Astrocyte (in vitro differentiated cells and primary cell): ENCODE results near the gene NUP50. TPM values are rescaled to one million over a fixed set of nuclear protein-coding genes. Genes with fewer than 3 reads are reported as not detected.

Experiments
- DNase-seq: peaks from one replicate; pipeline ENCODE4 v3.0.0-alpha.2; 2010; ENCODE audit warnings: low read depth
- FAIRE-seq: peaks from 2 replicates; lab custom pipeline; 2011; peaks lifted over from hg19 to GRCh38; lab: Jason Lieb, UNC
- H2AFZ ChIP-seq: 2 replicates; pipeline ENCODE4 v1.6.0; 2012; ENCODE audit warnings: low read depth, low read length, inconsistent platforms
- H3K27ac ChIP-seq: 2 replicates; pipeline ENCODE4 v1.5.1; 2011; ENCODE audit warnings: low read depth, low read length, inconsistent platforms
- H3K27me3 ChIP-seq: 2 replicates; pipeline ENCODE4 v1.6.0; 2011; ENCODE audit warnings: low read length, inconsistent platforms; ENCODE audit not compliant: insufficient read depth
- H3K36me3 ChIP-seq: 2 replicates; pipeline ENCODE4 v1.5.1; 2011; ENCODE audit warnings: low read length, inconsistent platforms; ENCODE audit not compliant: insufficient read depth
- H3K4me1 ChIP-seq: 2 replicates; pipeline ENCODE4 v1.5.1; 2011; ENCODE audit warnings: low read length, inconsistent platforms; ENCODE audit not compliant: insufficient read depth
- H3K4me2 ChIP-seq: 2 replicates; pipeline ENCODE4 v1.6.0; 2012; ENCODE audit warnings: low read length, inconsistent platforms
- H3K4me3 ChIP-seq: 2 replicates; pipeline ENCODE4 v1.5.1; 2011; ENCODE audit warnings: low read depth, mild to moderate bottlenecking, low read length, inconsistent platforms; ENCODE audit not compliant: insufficient read depth
- H3K79me2 ChIP-seq: 2 replicates; pipeline ENCODE4 v1.6.0; 2012; ENCODE audit warnings: mild to moderate bottlenecking, low read length, inconsistent platforms; ENCODE audit not compliant: insufficient read depth
- H3K9ac ChIP-seq: 2 replicates; pipeline ENCODE4 v1.6.0; 2012; ENCODE audit warnings: mild to moderate bottlenecking, low read length, inconsistent platforms
- H3K9me3 ChIP-seq: 2 replicates; pipeline ENCODE4 v1.5.1; 2012; ENCODE audit warnings: low read depth, mild to moderate bottlenecking, low read length, inconsistent platforms; ENCODE audit not compliant: insufficient read depth
- H4K20me1 ChIP-seq: 2 replicates; pipeline ENCODE4 v1.6.0; 2012; ENCODE audit warnings: low read length, inconsistent platforms; ENCODE audit not compliant: insufficient read depth
- H3K27ac Mint-ChIP-seq: one replicate; pipeline ENCODE4 v1.8.0; 2021; ENCODE audit warnings: mild to moderate bottlenecking, mixed read lengths; ENCODE audit not compliant: unreplicated experiment
- H3K27me3 Mint-ChIP-seq: one replicate; pipeline ENCODE4 v1.8.0; 2021; ENCODE audit warnings: low read depth, mixed read lengths; ENCODE audit not compliant: unreplicated experiment
- H3K36me3 Mint-ChIP-seq: one replicate; pipeline ENCODE4 v1.8.0; 2021; ENCODE audit warnings: low read depth, mixed read lengths; ENCODE audit not compliant: unreplicated experiment
- H3K4me1 Mint-ChIP-seq: one replicate; pipeline ENCODE4 v1.8.0; 2021; ENCODE audit warnings: low read depth, mixed read lengths; ENCODE audit not compliant: unreplicated experiment
- H3K4me3 Mint-ChIP-seq: one replicate; pipeline ENCODE4 v1.8.0; 2021; ENCODE audit warnings: mild to moderate bottlenecking, moderate library complexity, mixed read lengths; ENCODE audit not compliant: unreplicated experiment
- H3K9me3 Mint-ChIP-seq: one replicate; pipeline ENCODE4 v1.8.0; 2021; ENCODE audit warnings: mild to moderate bottlenecking, mixed read lengths; ENCODE audit not compliant: unreplicated experiment
- EZH2 ChIP-seq: IDR thresholded peaks from 2 replicates; pipeline ENCODE4 v1.6.1; 2012; ENCODE audit warnings: mild to moderate bottlenecking, low read length, inconsistent platforms; ENCODE audit not compliant: insufficient read depth
- total RNA-seq: library from RNA; stranded (reverse); gene quantifications from 2 replicates; pipeline ENCODE4 v1.2.1, GENCODE V29; 2021
- TF ChIP-seq, protein P1 (sequence below): IDR thresholded peaks from 2 replicates; pipeline ENCODE4 v1.5.1; 2011; ENCODE audit warnings: low read depth, mild to moderate bottlenecking, inconsistent platforms, low read length, moderate library complexity; ENCODE audit not compliant: insufficient read depth

NUP50 gene
- total RNA-seq, 1 donor from 2014 or later: 56.4 TPM

DNA sequence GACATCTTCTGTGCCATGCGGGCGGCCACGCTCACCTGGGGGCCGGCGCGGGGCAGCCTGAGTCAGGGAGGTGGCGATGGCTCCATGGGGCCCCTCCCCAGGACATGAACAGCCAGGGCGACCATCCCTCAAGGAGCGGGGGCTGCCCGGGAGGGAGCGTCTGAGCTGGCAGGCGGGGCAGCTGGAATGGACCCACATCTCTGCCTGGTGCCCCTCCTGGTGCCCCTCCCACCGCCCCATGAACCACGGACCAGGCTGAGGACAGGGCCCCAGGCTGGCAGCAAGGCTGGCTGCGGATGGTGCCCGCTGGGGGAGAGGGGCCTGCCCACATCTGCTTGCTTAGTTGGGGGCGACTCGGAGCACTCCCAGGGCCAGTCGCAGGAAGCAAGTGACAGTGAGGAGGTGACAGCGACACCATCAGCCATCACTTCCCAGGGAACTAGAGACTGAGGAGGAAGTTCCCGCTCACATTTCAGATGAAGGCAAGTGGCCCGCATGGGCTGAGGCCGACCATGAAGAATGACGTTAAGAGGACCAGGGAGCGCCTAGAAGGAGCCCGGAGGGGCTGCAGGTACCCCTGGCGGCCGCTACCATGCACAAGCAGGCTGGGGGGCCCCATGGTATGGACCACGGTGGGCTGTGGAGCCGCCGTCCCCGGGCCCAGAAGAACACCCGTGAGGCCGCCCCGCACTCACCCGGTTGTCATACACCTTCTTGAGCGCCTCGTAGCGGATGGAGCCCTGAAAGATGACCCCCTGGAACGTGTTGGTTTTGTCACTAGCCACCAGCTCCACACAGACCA, 39.6 kb downstream of the NUP50 start:
- H4K20me1 ChIP-seq: peaks cover 12% of the 10 kb centered on the region
- Mint-ChIP-seq H3K36me3 (peaks cover 19% of the 10 kb centered on the region), H3K4me3 (no peak overlapping the region), H3K9me3 (no peaks in the 10 kb centered on the region), H3K27me3 (no peaks in the 10 kb centered on the region), H3K4me1 (peaks cover 19% of the 10 kb centered on the region), H3K27ac (no peak overlapping the region)
- H3K9ac ChIP-seq: no peak overlapping the region
- H2AFZ ChIP-seq: no peak overlapping the region
- H3K79me2 ChIP-seq: peaks cover 3% of the 10 kb centered on the region
- peaks cover 37% of the 10 kb centered on the region for H3K4me1 ChIP-seq
- DNase-seq (no peak), FAIRE-seq (no peak)
- no peak overlapping the region for H3K27ac ChIP-seq
- H3K4me2 ChIP-seq: no peak overlapping the region
- no peaks in the 10 kb centered on the region for H3K27me3 ChIP-seq
- H3K9me3 ChIP-seq: no peaks in the 10 kb centered on the region
- TF ChIP-seq, protein P1, sequence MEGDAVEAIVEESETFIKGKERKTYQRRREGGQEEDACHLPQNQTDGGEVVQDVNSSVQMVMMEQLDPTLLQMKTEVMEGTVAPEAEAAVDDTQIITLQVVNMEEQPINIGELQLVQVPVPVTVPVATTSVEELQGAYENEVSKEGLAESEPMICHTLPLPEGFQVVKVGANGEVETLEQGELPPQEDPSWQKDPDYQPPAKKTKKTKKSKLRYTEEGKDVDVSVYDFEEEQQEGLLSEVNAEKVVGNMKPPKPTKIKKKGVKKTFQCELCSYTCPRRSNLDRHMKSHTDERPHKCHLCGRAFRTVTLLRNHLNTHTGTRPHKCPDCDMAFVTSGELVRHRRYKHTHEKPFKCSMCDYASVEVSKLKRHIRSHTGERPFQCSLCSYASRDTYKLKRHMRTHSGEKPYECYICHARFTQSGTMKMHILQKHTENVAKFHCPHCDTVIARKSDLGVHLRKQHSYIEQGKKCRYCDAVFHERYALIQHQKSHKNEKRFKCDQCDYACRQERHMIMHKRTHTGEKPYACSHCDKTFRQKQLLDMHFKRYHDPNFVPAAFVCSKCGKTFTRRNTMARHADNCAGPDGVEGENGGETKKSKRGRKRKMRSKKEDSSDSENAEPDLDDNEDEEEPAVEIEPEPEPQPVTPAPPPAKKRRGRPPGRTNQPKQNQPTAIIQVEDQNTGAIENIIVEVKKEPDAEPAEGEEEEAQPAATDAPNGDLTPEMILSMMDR: no peak
- TF ChIP-seq EZH2: no peak
- no peaks in the 10 kb centered on the region for H3K36me3 ChIP-seq
- no peak overlapping the region for H3K4me3 ChIP-seq

DNA sequence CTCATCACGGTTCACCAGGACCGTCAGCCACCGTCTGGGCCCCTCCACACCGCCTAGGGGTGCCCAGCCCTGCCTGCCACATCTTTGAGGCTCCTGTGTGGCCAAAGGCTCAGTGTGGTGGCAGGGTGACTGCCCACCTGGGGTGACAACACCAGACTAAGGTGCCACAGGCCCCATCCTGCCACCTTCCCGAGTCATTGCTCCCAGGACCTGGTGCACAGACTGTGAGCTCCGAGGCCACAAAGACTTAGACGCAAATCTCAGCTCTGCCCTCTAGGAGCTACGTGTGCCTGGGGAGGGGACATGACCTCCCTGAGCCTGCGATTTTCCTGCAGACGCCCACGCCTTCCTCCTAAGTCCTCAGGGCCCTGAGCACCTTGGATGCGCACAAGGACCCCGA, 40.5 kb downstream of the NUP50 start:
- Histone ChIP-seq H3K9me3 (no peaks in the 10 kb centered on the region), H3K79me2 (peaks cover 3% of the 10 kb centered on the region), H4K20me1 (peaks cover 12% of the 10 kb centered on the region), H3K4me1 (peaks cover 41% of the 10 kb centered on the region), H3K9ac (no peak overlapping the region), H3K36me3 (no peaks in the 10 kb centered on the region), H2AFZ (no peak overlapping the region), H3K27me3 (no peaks in the 10 kb centered on the region), H3K27ac (no peak overlapping the region), H3K4me3 (no peak overlapping the region), H3K4me2 (no peak overlapping the region)
- Mint-ChIP-seq H3K4me3 (no peak overlapping the region), H3K27me3 (no peaks in the 10 kb centered on the region), H3K36me3 (peaks cover 19% of the 10 kb centered on the region), H3K4me1 (peaks cover 21% of the 10 kb centered on the region), H3K9me3 (no peaks in the 10 kb centered on the region), H3K27ac (no peak overlapping the region)
- DNase-seq (no peak), FAIRE-seq (no peak)
- TF ChIP-seq, protein P1: no peak
- no peak for TF ChIP-seq EZH2

DNA sequence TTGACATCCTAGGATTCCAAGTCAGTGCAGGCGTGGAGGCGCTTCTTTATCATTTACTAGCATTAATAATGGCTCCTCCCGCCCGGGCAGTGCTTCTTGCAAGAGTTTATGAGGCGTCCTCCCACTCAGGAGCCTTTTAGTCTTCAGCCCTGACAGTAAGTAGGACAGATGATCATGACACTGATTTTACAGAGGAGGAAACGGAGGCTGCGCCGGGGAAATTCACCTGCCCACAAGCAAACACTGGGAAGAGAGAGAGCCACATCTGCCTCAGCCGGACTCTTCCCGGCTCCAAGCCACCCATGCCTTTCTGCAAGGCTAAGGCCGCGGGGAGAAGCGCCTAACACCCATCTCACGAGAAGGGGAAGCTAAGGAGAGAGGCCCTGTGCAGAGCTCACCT, 41.1 kb downstream of the NUP50 start:
- H2AFZ ChIP-seq: no peak overlapping the region
- Mint-ChIP-seq H3K9me3 (no peaks in the 10 kb centered on the region), H3K27ac (no peak overlapping the region), H3K4me3 (no peak overlapping the region), H3K4me1 (peaks cover 27% of the 10 kb centered on the region), H3K27me3 (no peaks in the 10 kb centered on the region), H3K36me3 (peaks cover 17% of the 10 kb centered on the region)
- H3K4me3 ChIP-seq: no peak overlapping the region
- H4K20me1 ChIP-seq: peaks cover 12% of the 10 kb centered on the region
- no peak for TF ChIP-seq EZH2
- TF ChIP-seq, protein P1: no peak
- FAIRE-seq (no peak), DNase-seq (no peak)
- H3K9me3 ChIP-seq: no peaks in the 10 kb centered on the region
- H3K27ac ChIP-seq: no peak overlapping the region
- peaks cover 3% of the 10 kb centered on the region for H3K79me2 ChIP-seq
- H3K9ac ChIP-seq: no peak overlapping the region
- no peaks in the 10 kb centered on the region for H3K27me3 ChIP-seq
- peaks cover 47% of the 10 kb centered on the region for H3K4me1 ChIP-seq
- no peak overlapping the region for H3K4me2 ChIP-seq
- H3K36me3 ChIP-seq: no peaks in the 10 kb centered on the region
